Right cardiac atrium (tissue), 5 donors: ENCODE measurements around the gene POU2F1. TPM values are rescaled to one million over a fixed set of nuclear protein-coding genes. Genes with fewer than 3 reads are reported as not detected.

Source experiments
- ATAC-seq, 2 donors: fragments of 200-7000 bp; cut with Tn5 transposase; one replicate each; pipeline versions ENCODE4 v1.8.0 to v1.9.1; 2020; ENCODE audit warnings: moderate library complexity in 2 of 2, mild to moderate bottlenecking in 1 of 2
- DNase-seq, 3 donors: peaks; one replicate each; pipeline ENCODE4 v3.0.0-alpha.2; 2020
- H3K27ac ChIP-seq: one replicate; pipeline ENCODE4 v1.5.1; 2013; ENCODE audit warnings: mild to moderate bottlenecking, low read length, control low read depth, moderate library complexity
- H3K27me3 ChIP-seq: one replicate; pipeline ENCODE4 v1.6.1; 2013; ENCODE audit not compliant: control insufficient read depth, insufficient read depth
- H3K4me1 ChIP-seq: one replicate; pipeline ENCODE4 v1.6.1; 2013; ENCODE audit warnings: low read length; ENCODE audit not compliant: control insufficient read depth, insufficient read depth
- H3K4me3 ChIP-seq: one replicate; pipeline ENCODE4 v1.5.1; 2013; ENCODE audit warnings: low read length, control low read depth
- H3K9me3 ChIP-seq: one replicate; pipeline ENCODE4 v1.6.1; 2013; ENCODE audit warnings: low read length; ENCODE audit not compliant: control insufficient read depth
- WGBS: extraction: QIAGEN DNeasy Blood & Tissue Kit; methylation state at CpG from one replicate; pipeline ENCODE4 v1.1.7; 2013; 5-methylcytosine and 5-hydroxymethylcytosine counted together
- intact Hi-C, 4 donors: fragments of 100-400 bp; cut with DNase I; formaldehyde crosslinking; loops; one replicate each; pipeline versions ENCODE4 v1.11.0 to v1.14.0; 2022 to 2023
- polyA plus RNA-seq: library from polyadenylated mRNA; stranded (reverse); fragments of 200-250 nt; gene quantifications from one replicate; pipeline ENCODE4 v1.2.3, GENCODE V29; 2013
- total RNA-seq, 4 donors: library from RNA; stranded (reverse); fragmentation: NEBNext Ultra II Directional; extraction: Animal tissue kit (Norgen Biotek cat#: 25700); gene quantifications; one replicate each; pipeline ENCODE4 v1.2.1, GENCODE V29; 2021
- donor health status: healthy with polysubstance abuse.
- donor health status: DM: no; HTN: yes; CAD: no.
- donor health status: DM: no; HTN: no; CAD: no.
- donor health status: DM: no; HTN: yes; CAD: no; lungs with severe emphysema.
- donor health status: DM: yes; HTN: yes; CAD: no.

The POU2F1 gene
- total and polyA plus RNA-seq, 5 donors: 3.2 to 12.5 (median 9.6) TPM

DNA sequence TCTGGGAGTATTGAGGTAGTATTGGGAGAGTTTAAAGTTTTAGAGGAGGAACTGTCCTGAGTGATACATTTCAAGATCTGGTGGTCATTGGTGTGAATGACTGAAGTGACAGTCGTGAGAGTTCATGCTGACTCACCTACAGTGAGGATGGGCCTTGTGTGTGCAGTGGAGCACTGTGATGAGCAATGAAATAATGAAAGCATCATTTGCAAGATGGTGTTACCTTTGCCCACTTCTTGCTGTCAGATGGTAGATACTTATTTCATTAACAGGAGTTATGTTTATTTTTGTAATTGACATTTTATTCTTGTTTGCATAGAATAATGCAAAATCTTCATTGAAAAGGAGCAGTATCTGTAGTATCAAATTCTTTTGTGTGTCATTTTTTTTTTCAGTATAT is 29.0 kb downstream of the POU2F1 start:
- Histone ChIP-seq H3K27me3 (no peaks in the 10 kb centered on the region), H3K27ac (no peak overlapping the region), H3K4me1 (peaks cover 3% of the 10 kb centered on the region), H3K9me3 (no peaks in the 10 kb centered on the region), H3K4me3 (no peak overlapping the region)
- WGBS: 83% methylated on average over 1 of the region's 1 CpG
- DNase-seq (no peak), ATAC-seq (no peak)
- intact Hi-C loops: no loop called here

DNA sequence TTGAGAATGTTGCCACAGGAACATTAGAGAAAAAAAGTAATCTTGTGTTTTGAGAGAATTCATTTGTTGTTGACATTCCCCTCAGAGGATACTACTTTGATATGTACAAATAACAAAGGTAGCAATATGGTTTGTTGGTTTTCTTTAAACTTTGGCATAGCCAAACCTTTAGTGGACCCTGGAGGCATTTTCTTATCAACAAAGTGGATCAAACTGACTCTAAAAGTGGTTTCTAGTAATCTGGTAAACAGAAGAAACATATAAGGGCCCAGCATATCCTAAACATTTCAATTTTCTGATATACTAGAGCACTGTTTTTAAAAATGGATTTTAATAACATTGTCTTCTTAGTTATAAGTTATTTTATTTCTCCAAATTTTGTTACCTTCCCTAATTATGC is 29.8 kb downstream of the POU2F1 start:
- no peak for DNase-seq
- Histone ChIP-seq H3K4me3 (no peak overlapping the region), H3K9me3 (no peaks in the 10 kb centered on the region), H3K27ac (no peak overlapping the region), H3K4me1 (peaks cover 3% of the 10 kb centered on the region), H3K27me3 (no peaks in the 10 kb centered on the region)
- ATAC-seq: no peak
- intact Hi-C loops: no loop called here

DNA sequence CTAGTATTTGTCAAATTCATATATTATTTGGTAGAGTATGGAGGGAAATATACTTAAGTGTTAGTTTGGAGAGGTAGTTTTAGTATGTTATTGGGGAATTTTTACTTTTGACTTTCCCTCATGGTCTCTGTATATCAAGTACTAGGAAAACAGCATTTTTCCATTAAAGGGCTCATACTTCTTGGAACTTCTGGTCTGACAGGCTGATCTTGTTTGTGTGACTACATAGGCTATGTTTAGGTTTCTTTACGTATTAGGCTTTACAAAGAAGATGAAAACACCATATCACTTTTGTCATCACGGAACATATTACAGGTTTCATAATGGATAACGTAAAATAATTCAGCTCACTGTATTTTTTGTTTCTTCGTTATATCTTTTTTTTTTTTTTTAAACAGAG is 30.8 kb downstream of the POU2F1 start:
- H3K4me3 ChIP-seq: no peak overlapping the region

DNA sequence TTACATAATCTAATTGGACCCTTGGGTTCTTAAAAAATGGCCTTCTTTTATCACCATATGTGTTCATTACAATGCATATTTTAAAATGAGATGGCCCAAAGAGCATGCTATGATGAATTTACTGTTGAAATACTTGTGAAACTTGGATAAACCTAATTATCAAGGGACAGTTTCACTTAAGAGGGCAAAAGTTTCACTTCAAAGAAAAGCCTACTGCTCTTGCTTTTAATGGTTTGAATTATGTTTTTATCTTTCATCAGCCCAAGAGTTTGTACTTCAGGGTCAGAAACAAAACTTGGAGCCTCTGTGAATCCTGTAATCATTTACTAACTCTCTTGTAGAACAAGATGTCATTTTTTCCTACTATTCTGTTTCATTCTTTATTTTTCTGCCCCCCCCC is 32.3 kb downstream of the POU2F1 start:
- intact Hi-C loops: no loop called here
- H3K27me3 ChIP-seq: no peaks in the 10 kb centered on the region
- H3K4me3 ChIP-seq: no peak overlapping the region
- DNase-seq (no peak), ATAC-seq (no peak)
- peaks cover 6% of the 10 kb centered on the region for H3K4me1 ChIP-seq
- H3K9me3 ChIP-seq: no peaks in the 10 kb centered on the region
- no peak overlapping the region for H3K27ac ChIP-seq

More for the DNA sequence above, 30.8 kb downstream of the POU2F1 start:
- H3K4me1 ChIP-seq: peaks cover 6% of the 10 kb centered on the region
- no peak for ATAC-seq
- WGBS: 97% methylated on average over 4 of the region's 4 CpGs
- H3K27me3 ChIP-seq: no peaks in the 10 kb centered on the region
- intact Hi-C loops: no loop called here
- no peaks in the 10 kb centered on the region for H3K9me3 ChIP-seq
- no peak overlapping the region for H3K27ac ChIP-seq
- no peak for DNase-seq

DNA sequence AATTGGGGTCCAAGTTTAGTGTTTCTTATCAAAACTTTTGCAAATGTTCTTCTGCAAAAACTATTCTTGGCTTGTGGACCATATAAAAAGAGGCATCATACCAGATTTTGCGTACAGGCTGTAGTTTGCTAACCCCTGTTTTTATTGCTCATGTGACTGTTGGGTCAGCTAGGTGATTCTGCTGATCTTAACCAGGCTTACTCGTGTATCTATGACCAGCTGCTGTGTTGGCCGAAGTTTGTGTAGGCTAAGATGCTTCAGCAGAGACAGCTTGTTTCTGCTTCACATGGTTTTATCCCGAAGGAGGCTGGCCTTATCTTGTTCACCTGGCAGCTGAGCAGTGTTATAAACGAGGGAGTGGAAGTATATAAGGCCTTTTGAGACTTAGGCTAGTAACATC is 38.2 kb downstream of the POU2F1 start:
- Histone ChIP-seq H3K4me3 (no peak overlapping the region), H3K27ac (no peak overlapping the region), H3K4me1 (peaks cover 12% of the 10 kb centered on the region), H3K27me3 (no peaks in the 10 kb centered on the region), H3K9me3 (no peaks in the 10 kb centered on the region)
- intact Hi-C loops: no loop called here
- WGBS: 40% methylated on average over 5 of the region's 5 CpGs
- ATAC-seq (no peak), DNase-seq (no peak)

DNA sequence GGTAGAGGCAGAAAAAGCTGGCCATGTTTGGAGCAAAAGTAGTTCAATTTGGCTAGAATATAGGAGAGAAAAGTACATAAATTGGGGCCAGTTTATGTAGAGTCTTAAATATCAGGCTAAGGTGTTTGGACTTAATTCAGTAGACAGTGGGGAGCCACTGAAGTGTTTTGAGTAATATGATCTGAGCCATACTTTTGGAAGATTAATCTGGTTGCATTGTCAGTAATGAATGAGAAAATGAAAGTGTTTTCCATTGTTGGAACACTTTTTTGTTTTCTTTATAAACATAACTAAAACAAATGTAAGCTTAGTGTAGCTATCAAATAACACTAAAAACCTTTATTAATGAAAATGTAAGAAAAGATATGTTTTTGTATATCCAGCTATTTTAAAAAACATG is 42.1 kb downstream of the POU2F1 start:
- intact Hi-C loops: loop anchor here in 1 of 4 donors (10.0 kb wide), 1 partner anchor 272 kb away; no protein-coding TSS in a partner anchor
- H3K27ac ChIP-seq: no peak overlapping the region
- H3K27me3 ChIP-seq: no peaks in the 10 kb centered on the region
- ATAC-seq (no peak), DNase-seq (no peak)
- no peaks in the 10 kb centered on the region for H3K9me3 ChIP-seq
- no peak overlapping the region for H3K4me3 ChIP-seq
- H3K4me1 ChIP-seq: peaks cover 12% of the 10 kb centered on the region

DNA sequence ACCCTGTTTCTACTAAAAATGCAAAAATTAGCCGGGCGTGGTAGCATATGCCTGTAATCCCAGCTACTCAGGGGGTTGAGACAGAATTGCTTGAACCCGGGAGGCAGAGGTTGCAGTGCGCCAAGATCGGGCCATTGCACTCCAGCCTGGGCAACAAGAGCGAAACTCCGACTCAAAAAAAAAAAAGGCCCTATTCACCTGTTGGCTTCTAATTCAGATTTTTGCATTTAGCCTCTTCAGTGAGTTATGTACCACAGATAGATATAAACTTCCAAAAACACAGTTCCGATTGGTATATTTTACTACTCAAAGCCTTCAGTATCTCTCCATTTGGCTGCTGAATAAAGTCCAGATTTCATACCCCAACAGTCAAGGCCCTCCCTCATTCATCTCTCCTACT is 42.7 kb downstream of the POU2F1 start:
- Histone ChIP-seq H3K4me3 (no peak overlapping the region), H3K27ac (no peak overlapping the region), H3K4me1 (peaks cover 14% of the 10 kb centered on the region), H3K27me3 (no peaks in the 10 kb centered on the region), H3K9me3 (no peaks in the 10 kb centered on the region)
- intact Hi-C loops: loop anchor here in 1 of 4 donors (10.0 kb wide), 1 partner anchor 271 kb away; no protein-coding TSS in a partner anchor
- WGBS: 96% methylated on average over 8 of the region's 8 CpGs
- ATAC-seq: no peak
- no peak for DNase-seq

DNA sequence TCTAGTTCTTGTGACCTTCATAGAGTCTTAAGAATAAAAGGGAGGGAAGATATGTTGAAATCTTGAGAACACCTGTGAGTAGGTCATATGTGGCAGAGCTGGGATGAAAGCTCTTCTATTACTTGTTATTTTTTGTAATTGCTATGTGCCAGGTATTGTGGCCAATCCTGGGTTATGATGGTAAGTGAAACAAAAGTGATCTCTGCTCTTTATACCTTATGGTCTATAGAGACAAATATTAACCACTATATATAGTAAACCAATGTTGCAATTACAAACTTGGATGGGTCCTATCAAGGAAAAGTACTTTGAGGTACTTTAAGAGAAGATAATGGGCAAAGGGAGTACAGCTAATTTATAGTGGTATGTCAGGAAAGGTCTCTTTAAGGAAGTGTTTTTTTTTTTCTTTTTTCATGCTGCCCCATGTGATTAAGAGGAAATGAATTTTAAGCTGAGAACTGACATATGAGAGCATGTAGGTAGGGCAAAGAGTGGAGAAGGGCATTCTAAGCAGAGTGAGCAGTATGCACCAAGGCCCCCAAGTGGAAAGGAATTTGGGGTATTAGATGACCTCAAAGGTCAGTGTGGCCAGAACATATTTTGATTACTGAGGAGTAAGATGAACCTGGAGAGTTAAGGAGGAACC is 43.3 kb downstream of the POU2F1 start:
- Histone ChIP-seq H3K9me3 (no peaks in the 10 kb centered on the region), H3K4me1 (peaks cover 12% of the 10 kb centered on the region), H3K4me3 (no peak overlapping the region), H3K27me3 (no peaks in the 10 kb centered on the region), H3K27ac (no peak overlapping the region)
- ATAC-seq: no peak
- intact Hi-C loops: loop anchor here in 1 of 4 donors (10.0 kb wide), 1 partner anchor 271 kb away; no protein-coding TSS in a partner anchor
- DNase-seq: no peak

DNA sequence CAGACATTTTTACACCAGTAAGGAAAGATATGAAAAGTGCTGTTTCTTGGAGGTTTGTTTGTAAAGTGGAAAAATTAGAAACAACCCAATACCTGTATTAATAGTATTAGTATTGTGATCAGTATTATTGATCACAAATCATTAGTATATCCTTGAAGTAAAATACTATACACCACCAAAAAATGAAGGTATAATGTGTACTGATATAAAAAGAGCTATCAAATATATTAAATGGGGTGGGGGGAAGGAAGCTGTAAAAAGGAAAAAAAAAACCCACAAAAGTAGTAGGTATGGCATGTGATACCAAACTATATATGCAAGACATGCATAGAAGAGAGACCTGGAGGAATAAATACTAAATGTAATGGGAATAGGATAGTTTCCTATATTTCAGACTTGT is 46.3 kb downstream of the POU2F1 start:
- peaks cover 6% of the 10 kb centered on the region for H3K4me1 ChIP-seq

DNA sequence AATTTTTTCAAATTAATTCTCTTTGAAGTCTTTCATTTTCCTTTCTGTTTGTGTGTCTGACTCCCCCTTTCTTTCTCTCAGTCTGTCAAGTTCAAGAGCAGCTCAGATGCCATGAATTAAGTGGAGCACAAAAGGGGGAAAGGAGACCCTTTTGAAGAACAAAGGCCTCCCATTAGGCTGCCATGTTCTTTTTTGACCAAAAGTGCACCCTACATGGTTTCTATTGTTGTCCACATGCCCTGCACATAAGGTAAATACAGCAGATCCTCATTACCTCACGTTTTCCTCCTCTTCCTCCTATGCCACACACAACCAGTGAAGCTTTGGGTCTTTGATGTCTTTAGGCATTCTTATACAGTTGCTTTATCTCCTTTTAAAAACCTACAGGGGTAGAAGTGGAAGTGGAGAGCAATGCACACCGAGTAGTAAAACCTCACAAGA is 47.7 kb downstream of the POU2F1 start:
- H3K27me3 ChIP-seq: no peaks in the 10 kb centered on the region
- 81% methylated on average over 2 of the region's 2 CpGs for WGBS
- intact Hi-C loops: loop anchor here (2.0 to 10.0 kb wide), 4 partner anchors 174 to 266 kb away; no protein-coding TSS in a partner anchor
- no peak for DNase-seq
- ATAC-seq: no peak
- H3K27ac ChIP-seq: no peak overlapping the region
- H3K9me3 ChIP-seq: no peaks in the 10 kb centered on the region
- no peak overlapping the region for H3K4me3 ChIP-seq
- H3K4me1 ChIP-seq: peaks cover 10% of the 10 kb centered on the region

More for the DNA sequence above, 46.3 kb downstream of the POU2F1 start:
- intact Hi-C loops: loop anchor here in 3 of 4 donors (5.0 to 10.0 kb wide), 3 partner anchors 175 to 268 kb away; no protein-coding TSS in a partner anchor
- no peak for ATAC-seq
- H3K27ac ChIP-seq: no peak overlapping the region
- H3K27me3 ChIP-seq: no peaks in the 10 kb centered on the region
- DNase-seq: no peak
- no peak overlapping the region for H3K4me3 ChIP-seq
- H3K9me3 ChIP-seq: no peaks in the 10 kb centered on the region

DNA sequence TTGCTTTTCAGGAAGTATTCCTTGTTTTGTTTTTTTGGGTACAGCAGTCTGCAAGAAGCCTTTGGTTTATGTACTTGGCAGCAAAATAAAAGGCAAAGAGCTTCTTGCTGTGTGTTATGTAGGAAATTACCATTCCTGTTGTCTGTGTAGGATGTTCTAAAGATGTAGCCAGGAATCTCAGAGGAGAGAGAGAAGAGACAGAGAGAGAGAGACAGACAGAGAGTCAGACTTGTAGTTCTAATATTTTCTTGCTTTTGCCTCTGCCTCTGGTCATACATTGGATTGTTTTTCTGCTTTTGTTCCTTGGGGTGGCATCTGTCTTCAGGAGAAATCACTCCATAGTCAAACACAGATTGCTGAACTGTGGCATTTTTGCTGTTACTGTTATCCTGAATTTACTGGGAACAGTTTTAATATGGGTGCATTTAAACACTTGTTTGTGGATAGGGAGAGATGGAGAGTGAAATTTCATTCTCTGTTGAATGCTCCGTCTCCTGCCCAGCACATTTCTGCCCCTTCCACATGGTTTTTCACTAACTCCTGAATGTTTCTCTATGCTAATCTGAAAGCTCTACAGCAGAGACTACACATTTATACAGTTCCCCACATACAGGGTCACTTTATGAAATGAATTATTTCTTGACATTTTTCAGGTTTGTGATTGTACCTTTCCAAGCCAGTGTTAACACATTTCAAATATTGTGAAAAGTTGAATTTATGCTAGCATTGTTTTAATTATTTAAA is 49.8 kb downstream of the POU2F1 start:
- no peak for ATAC-seq
- H3K4me1 ChIP-seq: peaks cover 7% of the 10 kb centered on the region
- no peak overlapping the region for H3K4me3 ChIP-seq
- 59% methylated on average over 1 of the region's 1 CpG for WGBS
- H3K9me3 ChIP-seq: no peaks in the 10 kb centered on the region
- intact Hi-C loops: no loop called here
- H3K27ac ChIP-seq: no peak overlapping the region
- no peak for DNase-seq
- H3K27me3 ChIP-seq: no peaks in the 10 kb centered on the region
